ENCODE measurements around the gene MEGF11.

DNA sequence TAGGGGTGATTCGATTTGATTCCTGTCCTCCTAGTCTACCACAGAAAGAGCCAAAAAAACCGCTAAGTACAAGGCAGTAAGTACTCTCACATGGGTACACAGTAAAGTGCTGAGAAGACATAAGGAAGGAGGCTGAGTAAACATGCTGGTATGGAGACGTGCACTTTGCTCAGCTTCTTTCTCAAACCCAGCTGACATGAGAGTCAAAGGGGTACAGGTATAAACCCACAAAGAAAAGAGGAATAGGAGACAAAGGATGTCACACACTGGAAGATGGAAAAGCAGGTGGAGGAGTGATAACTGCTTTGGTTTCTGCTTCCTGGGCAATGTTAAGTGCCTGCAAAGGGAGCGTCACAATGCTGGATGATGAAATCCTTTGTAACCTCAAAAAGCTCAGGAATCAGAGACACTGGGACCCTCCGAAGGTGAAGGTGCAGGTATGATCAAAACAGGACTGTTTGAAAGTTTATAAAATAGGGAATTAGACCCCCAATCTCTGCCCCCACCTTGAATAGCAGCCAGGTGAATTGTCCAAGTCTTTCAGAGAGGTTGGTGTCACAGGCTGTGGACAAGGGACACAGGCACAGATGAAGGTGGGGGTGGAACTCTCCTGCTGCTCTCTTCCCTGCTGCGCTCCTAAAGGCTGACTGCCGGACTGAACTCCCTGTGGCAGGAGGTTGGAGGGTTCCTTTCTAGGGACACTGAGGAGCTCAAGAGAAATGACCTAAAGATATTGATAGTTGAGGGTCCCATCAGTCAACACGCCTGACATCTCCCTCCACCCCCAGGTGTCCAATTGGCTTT is 282.4 kb downstream of the MEGF11 start:
- TF ChIP-seq CHD2 (IDR thresholded peaks at IDR 0.05; ENCODE audit: low read length, partially characterized antibody) (no peak), PBX3 (IDR thresholded peaks at IDR 0.05) (no peak), POLR2AphosphoS5 (IDR thresholded peaks at IDR 0.05; ENCODE audit: low read depth, low read length) (no peak), TCF12 (IDR thresholded peaks at IDR 0.05) (no peak), JUND (IDR thresholded peaks at IDR 0.05) (no peak), REST (IDR thresholded peaks at IDR 0.05; ENCODE audit: low read depth, low read length) (no peak), RXRA (IDR thresholded peaks at IDR 0.05; ENCODE audit: borderline replicate concordance, low read depth) (no peak), TEAD4 (IDR thresholded peaks at IDR 0.05; ENCODE audit: borderline replicate concordance, insufficient read depth) (no peak)
- TF ChIP-seq, protein P1, sequence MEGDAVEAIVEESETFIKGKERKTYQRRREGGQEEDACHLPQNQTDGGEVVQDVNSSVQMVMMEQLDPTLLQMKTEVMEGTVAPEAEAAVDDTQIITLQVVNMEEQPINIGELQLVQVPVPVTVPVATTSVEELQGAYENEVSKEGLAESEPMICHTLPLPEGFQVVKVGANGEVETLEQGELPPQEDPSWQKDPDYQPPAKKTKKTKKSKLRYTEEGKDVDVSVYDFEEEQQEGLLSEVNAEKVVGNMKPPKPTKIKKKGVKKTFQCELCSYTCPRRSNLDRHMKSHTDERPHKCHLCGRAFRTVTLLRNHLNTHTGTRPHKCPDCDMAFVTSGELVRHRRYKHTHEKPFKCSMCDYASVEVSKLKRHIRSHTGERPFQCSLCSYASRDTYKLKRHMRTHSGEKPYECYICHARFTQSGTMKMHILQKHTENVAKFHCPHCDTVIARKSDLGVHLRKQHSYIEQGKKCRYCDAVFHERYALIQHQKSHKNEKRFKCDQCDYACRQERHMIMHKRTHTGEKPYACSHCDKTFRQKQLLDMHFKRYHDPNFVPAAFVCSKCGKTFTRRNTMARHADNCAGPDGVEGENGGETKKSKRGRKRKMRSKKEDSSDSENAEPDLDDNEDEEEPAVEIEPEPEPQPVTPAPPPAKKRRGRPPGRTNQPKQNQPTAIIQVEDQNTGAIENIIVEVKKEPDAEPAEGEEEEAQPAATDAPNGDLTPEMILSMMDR (IDR thresholded peaks at IDR 0.05), result no peak
- TF ChIP-seq, protein P2, sequence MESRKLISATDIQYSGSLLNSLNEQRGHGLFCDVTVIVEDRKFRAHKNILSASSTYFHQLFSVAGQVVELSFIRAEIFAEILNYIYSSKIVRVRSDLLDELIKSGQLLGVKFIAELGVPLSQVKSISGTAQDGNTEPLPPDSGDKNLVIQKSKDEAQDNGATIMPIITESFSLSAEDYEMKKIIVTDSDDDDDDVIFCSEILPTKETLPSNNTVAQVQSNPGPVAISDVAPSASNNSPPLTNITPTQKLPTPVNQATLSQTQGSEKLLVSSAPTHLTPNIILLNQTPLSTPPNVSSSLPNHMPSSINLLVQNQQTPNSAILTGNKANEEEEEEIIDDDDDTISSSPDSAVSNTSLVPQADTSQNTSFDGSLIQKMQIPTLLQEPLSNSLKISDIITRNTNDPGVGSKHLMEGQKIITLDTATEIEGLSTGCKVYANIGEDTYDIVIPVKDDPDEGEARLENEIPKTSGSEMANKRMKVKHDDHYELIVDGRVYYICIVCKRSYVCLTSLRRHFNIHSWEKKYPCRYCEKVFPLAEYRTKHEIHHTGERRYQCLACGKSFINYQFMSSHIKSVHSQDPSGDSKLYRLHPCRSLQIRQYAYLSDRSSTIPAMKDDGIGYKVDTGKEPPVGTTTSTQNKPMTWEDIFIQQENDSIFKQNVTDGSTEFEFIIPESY (IDR thresholded peaks at IDR 0.05; ENCODE audit: borderline replicate concordance, low read depth), result no peak
